GM19240 (cell line): ENCODE measurements around the gene HSPA6.
"Not testable (repeated sequence)": the region's sequence is repeated elsewhere in the genome, so short reads cannot be mapped to it uniquely, and the experiment has no call there.

Experiments
- DNase-seq: peaks from one replicate; pipeline ENCODE4 v3.0.0; 2011; ENCODE audit warnings: low spot score; ENCODE audit not compliant: insufficient read length

The HSPA6 gene

DNA sequence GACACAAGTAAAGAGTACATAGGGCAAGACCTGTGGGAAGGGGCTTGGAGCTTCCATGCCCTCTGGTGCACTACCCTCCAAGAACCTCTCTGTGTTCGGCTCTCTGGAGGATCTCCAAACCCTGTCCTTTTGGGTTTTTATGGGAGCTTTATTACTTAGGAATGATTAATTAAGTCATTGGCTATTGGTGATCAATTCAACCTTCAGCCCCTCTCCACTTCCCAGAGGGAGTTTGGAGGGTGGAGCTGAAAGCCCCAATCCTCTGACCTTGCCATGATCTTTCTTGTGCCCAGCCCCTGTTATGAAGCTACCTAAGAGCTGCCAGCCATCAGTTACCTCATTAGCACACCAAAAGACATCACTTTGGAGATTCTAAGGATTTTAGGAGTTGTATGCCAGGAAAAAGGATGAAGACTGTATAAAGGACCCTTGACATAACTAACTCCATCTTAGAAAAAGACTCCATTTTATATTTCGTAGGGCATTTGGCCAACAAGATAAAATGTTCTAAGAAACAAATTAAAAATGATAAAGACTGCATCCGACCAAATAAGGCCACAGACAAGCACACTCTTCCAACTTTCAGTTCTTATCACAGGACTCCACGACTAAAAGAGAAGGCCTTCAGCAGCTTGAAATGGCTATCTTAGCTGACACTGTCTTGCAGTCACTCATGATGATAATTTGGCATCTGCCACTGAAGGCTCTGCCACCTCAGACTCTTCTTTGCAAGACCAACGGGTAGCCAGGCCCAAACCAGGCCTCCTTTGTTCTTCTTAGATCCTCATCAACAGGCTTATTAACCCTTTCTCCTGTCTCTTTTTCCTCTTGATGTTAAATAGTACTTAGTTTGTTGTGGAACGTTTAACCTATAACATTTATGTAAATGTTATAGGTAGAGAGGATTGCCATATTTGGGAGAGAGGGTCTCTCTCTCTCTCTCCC is 33.4 kb downstream of the HSPA6 start:
- DNase-seq = not testable (repeated sequence)

GRCh38 chr1:161560960-161561715 is 36.8 kb downstream of the HSPA6 start:
- DNase-seq = not testable (repeated sequence)

DNA sequence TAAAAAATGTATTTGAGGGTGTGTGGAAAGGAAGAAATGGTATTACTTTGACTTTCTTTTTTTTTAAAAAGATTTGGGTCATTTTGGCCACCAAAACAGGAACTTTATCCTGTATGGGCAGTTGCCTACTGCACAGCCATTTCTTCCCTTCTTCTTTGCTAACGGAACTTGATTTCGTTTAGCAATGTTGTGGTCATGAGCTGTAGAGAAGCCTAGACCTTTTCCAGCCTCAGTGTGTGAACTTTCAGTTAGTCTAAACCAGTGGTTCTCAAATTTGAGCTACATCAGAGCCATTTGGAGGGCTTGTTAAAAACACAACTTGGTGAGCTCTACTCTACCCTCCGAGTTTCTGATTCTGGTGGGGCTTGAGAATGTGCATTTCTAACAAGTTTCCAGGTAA is 38.1 kb downstream of the HSPA6 start:
- DNase-seq = not testable (repeated sequence)

DNA sequence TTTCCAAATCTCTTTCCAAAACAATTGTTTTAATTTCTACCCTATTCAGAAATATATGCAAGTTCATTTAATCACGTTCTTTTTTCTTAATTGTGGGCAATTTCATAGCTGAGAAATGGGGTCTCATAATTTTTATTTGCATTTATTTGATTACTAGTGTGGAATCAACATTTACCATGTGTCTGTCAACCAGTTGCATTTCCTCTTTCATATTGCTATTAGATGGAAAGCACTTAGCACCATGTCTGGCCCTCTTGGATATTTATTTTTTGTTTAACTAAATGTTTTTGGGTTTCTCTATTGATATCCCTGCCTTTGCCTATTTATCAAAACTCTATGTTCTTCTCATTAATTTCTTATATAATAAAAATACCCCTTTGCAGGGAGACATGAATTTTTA is 39.2 kb downstream of the HSPA6 start:
- not testable (repeated sequence) for DNase-seq

GRCh38 chr1:161566602-161566960 is 42.2 kb downstream of the HSPA6 start:
- DNase-seq = not testable (repeated sequence)

DNA sequence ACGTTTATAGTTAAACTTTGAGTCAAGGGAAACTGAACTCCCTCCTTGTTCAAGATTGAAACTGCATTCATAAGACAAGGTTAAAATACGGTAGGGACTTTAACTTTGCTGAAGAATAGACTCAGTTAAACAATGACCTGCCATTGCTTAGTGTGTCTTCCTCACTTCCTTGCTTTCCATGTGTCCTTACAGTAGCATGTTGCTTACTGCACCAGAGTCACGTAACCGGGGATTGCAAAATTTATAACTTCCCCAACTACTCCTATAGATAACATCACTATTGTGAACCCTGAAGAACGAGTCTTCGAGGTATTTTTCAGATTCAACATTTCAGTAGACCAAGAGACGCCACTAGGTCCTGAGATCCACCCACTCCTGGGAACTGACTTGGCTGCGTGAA is 47.4 kb downstream of the HSPA6 start:
- DNase-seq = not testable (repeated sequence)
